NT2/D1 (cell line): ENCODE data around the gene GDF9.

Source experiments
- SUZ12 ChIP-seq: IDR thresholded peaks from 2 replicates; pipeline ENCODE4 v1.6.1; 2011; ENCODE audit not compliant: insufficient read length, insufficient read depth; ENCODE audit errors: extremely low read depth
- YY1 ChIP-seq: IDR thresholded peaks from 2 replicates; pipeline ENCODE4 v1.6.1; 2011; ENCODE audit not compliant: insufficient read length, insufficient read depth
- ZNF274 ChIP-seq: IDR thresholded peaks from 2 replicates; pipeline ENCODE4 v1.6.1; 2011; ENCODE audit warnings: mild to moderate bottlenecking, low read depth, low read length

DNA sequence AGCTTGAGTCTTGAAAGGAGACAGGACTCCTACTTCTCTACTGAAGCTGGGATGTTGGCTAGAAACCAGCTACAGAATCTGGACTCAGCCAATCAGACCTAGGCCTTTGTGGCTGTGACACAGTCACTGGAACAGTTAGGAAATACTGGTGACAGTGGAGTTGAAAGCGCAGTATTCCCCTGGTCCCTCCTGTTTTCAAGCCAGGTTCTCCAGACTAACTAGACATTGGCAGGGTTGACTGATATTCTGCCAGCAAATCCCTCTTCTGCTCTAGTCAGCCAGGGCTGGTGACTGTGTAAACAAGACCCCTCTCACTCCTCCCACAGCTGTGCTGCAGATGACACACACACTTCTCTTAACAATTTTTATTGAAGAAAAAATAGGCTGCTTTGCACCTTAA, 44.5 kb downstream of the GDF9 start:
- TF ChIP-seq SUZ12: no peak
- no peak for TF ChIP-seq ZNF274
- TF ChIP-seq YY1: no peak
